Brain microvascular endothelial cell (primary cell): ENCODE results near the gene NYNRIN.
A peak's percentile ranks its signal among the peaks of the same experiment; 100 is the strongest.
"Not testable (repeated sequence)": the region's sequence is repeated elsewhere in the genome, so short reads cannot be mapped to it uniquely, and the experiment has no call there.

Source experiments
- DNase-seq: peaks from one replicate; pipeline ENCODE4 v3.0.0-alpha.2; 2020
- H3K27ac ChIP-seq: fragments of 250-450 bp; sonication (Bioruptor Pico); 2 replicates; pipeline ENCODE4 v1.5.1; 2020; ENCODE audit warnings: mild to moderate bottlenecking, moderate library complexity
- H3K27me3 ChIP-seq: fragments of 250-450 bp; sonication (Bioruptor Pico); replicated peaks from 2 replicates; pipeline ENCODE4 v1.5.1; 2020; ENCODE audit warnings: mild to moderate bottlenecking
- H3K36me3 ChIP-seq: fragments of 250-450 bp; sonication (Bioruptor Pico); replicated peaks from 2 replicates; pipeline ENCODE4 v1.5.1; 2020; ENCODE audit warnings: mild to moderate bottlenecking
- H3K4me3 ChIP-seq: 2 replicates; pipeline ENCODE4 v1.5.1; 2011; ENCODE audit warnings: low read depth, mild to moderate bottlenecking, control low read depth, low read length, moderate library complexity
- in situ Hi-C: cut with HindIII; loops from 2 replicates; pipeline ENCODE4 v1.10.0; 2017; ENCODE audit warnings: low sequenced_read_pairs, low pct_ligation_motif_present
- TF ChIP-seq, protein P1 (sequence below): IDR thresholded peaks from 2 replicates; pipeline ENCODE4 v1.5.1; 2011; ENCODE audit warnings: low read depth, mild to moderate bottlenecking, moderate library complexity, low read length, control low read depth, inconsistent platforms; ENCODE audit errors: missing control alignments

Gene NYNRIN

DNA sequence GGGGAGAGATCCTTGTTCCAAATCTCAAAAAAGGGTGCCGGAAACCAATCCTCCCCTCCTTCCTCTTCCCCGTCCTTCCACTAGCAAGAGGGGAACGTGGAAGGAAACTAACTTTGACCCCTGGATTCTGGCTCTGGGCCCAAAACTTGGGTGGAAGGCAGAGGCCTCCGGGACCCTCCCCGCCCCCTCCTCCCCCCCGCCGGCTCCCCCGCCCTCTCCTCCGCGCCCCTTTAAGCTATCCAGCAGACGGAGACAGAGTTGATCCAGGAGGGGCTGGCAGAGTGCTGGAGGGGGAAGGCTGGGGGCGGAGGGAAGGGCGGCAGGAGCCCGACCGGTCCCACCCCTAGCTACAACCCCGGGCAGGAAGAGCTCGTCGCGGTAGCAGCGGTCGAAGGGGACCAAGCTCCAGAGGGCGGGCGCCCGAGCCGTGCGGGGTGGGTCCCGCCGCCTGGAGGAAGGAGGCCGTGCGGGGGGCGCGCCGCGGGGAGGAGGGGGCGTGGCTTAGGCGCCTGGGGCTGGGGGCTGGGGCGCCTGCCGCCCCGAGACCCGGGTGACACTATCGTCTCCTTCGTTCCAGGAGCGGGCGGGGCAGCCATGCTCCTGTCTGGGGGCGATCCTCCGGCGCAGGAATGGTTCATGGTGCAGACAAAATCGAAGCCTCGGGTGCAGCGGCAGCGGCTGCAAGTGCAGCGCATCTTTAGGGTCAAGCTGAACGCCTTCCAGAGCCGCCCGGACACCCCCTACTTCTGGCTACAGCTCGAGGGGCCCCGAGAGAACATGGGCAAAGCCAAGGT lies at the start of gene NYNRIN:
Gene NYNRIN, plus strand, starts transcription at position 351 of the 794 bp plus-strand sequence. Its CDS starts 244 bp downstream, at position 595.
- in situ Hi-C loops = no loop called here
- Histone ChIP-seq H3K27ac (no peak within 1 kb of the TSS), H3K4me3 (peak within 1 kb of the TSS; percentile 65), H3K36me3 (no peaks in the 10 kb centered on the region), H3K27me3 (no peaks in the 10 kb centered on the region)
- no peak for DNase-seq
- TF ChIP-seq, protein P1, sequence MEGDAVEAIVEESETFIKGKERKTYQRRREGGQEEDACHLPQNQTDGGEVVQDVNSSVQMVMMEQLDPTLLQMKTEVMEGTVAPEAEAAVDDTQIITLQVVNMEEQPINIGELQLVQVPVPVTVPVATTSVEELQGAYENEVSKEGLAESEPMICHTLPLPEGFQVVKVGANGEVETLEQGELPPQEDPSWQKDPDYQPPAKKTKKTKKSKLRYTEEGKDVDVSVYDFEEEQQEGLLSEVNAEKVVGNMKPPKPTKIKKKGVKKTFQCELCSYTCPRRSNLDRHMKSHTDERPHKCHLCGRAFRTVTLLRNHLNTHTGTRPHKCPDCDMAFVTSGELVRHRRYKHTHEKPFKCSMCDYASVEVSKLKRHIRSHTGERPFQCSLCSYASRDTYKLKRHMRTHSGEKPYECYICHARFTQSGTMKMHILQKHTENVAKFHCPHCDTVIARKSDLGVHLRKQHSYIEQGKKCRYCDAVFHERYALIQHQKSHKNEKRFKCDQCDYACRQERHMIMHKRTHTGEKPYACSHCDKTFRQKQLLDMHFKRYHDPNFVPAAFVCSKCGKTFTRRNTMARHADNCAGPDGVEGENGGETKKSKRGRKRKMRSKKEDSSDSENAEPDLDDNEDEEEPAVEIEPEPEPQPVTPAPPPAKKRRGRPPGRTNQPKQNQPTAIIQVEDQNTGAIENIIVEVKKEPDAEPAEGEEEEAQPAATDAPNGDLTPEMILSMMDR = no peak

DNA sequence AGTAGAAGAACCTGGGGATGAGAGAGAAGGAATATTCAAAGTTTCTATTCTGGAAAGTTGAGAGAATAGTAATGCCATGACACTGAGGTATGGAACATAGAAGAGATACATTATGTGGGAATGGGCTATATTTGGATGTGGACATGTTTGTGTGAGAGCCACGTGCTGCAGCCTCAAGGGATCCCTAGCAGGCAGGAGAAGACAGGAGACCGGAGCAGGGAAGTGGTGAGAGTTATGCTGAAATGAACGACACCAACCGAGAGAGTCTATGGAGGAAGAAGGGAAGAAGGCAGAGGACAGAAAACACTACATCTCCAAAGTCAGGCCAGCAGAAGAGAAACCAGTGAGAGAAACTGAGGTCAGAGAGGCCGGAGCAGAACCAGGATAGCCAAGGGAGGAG lies 49.1 kb upstream of the NYNRIN start:
- no peak for DNase-seq
- H3K27me3 ChIP-seq = peaks cover 14% of the 10 kb centered on the region
- no peak overlapping the region for H3K27ac ChIP-seq
- no peak overlapping the region for H3K4me3 ChIP-seq
- TF ChIP-seq, protein P1 = no peak
- in situ Hi-C loops = no loop called here
- H3K36me3 ChIP-seq = no peaks in the 10 kb centered on the region

DNA sequence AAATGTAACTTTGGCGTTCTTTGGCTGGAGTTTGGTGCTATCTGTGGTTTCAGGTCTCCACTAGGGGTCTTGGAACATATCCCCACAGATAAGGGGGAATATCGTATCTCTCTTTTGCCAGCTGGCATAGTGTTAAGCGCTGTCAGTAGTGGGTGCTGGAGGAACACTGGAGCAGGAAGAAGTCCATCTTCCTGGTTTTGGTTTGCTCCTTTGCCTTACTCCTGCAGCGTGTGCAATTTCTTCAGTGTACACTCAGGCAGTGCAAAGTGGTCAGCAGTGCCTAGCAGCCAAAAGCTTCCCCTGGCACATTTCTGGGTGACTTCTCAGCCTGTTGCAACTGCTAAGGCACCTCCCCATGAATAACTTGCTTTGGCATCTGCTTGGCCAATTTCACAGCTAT lies 47.3 kb upstream of the NYNRIN start:
- no peaks in the 10 kb centered on the region for H3K36me3 ChIP-seq
- no peak for DNase-seq
- no peak overlapping the region for H3K27ac ChIP-seq
- H3K4me3 ChIP-seq = no peak overlapping the region
- in situ Hi-C loops = no loop called here
- H3K27me3 ChIP-seq = peaks cover 14% of the 10 kb centered on the region
- TF ChIP-seq, protein P1 = peak; percentile 33

DNA sequence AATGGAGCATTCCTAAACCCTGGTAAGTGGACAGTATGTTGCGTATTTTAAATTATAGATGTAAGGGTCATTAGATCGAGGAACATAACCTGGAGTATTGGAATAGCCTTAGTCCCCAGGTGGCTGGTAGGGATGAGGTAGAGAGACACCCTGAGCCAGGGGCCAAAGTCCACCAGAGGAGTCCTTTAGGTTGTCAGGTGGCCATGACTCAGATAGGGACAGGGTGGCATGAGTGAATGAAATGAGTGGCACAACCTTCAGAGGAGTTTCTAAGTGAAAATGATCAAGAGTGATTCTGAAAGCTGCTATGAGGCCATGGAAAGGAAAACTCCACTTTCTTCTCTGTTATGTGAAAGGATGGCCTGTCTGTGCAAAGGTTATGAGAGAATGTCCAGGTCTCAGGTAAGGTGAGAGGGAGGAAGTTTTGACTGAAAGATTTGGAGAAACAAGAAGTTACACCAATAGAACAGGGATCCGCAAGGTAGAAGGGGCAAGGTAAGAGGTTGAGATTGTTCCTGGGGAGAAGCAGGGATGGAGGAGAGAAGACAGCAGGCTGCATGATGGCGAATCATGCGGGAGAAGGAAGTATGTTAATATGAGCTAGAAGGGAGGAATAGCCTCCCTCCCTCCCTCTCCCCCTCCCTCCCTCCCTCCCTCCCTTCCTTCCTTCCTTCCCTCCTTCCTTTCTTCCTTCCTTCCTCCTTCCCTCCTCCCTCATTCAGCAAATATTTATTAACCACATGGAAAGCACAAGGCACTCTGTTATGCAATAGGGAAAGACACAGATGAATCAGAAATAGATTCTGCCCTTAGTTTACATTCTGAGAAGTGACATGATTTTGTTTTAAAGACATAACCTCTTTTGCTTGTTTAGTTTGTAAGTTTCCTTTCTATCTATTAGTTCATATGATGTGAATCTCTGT lies 45.0 kb upstream of the NYNRIN start:
- no peak for DNase-seq
- TF ChIP-seq, protein P1 = no peak
- H3K36me3 ChIP-seq = no peaks in the 10 kb centered on the region
- H3K4me3 ChIP-seq = no peak overlapping the region
- peaks cover 11% of the 10 kb centered on the region for H3K27me3 ChIP-seq
- in situ Hi-C loops = no loop called here
- no peak overlapping the region for H3K27ac ChIP-seq

DNA sequence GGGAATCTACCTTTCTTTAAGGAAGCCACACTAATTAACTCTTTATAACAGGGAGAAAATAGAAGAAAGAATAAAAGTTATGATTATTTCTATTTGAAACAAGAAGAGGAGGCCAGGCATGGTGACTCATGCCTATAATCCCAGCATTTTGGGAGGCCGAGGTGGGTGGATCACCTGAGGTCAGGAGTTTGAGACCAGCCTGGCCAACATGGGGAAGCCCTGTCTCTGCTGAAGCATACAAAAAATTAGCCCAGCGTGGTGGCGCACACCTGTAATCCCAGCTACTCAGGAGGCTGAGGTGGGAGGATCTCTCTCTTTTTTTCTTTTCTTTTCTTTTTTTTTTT lies 44.3 kb upstream of the NYNRIN start:
- H3K36me3 ChIP-seq, DNase-seq, in situ Hi-C loops, H3K4me3 ChIP-seq, H3K27ac ChIP-seq: not testable (repeated sequence)
- peaks cover 10% of the 10 kb centered on the region for H3K27me3 ChIP-seq

DNA sequence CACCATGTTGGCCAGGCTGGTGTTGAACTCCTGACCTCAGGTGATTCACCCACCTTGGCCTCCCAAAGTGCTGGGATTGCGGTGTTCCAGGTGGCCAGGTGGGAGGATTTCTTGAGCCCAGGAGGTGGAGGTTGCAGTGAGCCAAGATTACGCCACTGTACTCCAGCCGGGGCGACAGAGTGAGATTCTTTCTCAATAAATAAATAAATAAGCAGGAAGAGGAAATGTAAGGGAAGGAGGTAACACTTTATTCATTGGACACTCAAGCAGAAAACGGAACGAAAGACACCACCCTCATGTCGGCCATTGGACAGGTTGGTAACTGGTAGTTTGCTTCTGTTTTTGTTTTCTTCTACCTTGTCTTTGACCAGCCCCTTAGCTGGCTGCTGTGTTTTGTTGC lies 43.8 kb upstream of the NYNRIN start:
- Histone ChIP-seq H3K27ac (no peak overlapping the region), H3K36me3 (no peaks in the 10 kb centered on the region), H3K4me3 (no peak overlapping the region), H3K27me3 (peaks cover 6% of the 10 kb centered on the region)
- in situ Hi-C loops = no loop called here
- DNase-seq = no peak
- TF ChIP-seq, protein P1 = no peak
